Measurements from ENCODE around the gene EIF5A. TPM values are rescaled to one million over a fixed set of nuclear protein-coding genes. Genes with fewer than 3 reads are reported as not detected.

Gene EIF5A
- total RNA-seq, 1 experiment from 2014 or later = 1,140 TPM

DNA sequence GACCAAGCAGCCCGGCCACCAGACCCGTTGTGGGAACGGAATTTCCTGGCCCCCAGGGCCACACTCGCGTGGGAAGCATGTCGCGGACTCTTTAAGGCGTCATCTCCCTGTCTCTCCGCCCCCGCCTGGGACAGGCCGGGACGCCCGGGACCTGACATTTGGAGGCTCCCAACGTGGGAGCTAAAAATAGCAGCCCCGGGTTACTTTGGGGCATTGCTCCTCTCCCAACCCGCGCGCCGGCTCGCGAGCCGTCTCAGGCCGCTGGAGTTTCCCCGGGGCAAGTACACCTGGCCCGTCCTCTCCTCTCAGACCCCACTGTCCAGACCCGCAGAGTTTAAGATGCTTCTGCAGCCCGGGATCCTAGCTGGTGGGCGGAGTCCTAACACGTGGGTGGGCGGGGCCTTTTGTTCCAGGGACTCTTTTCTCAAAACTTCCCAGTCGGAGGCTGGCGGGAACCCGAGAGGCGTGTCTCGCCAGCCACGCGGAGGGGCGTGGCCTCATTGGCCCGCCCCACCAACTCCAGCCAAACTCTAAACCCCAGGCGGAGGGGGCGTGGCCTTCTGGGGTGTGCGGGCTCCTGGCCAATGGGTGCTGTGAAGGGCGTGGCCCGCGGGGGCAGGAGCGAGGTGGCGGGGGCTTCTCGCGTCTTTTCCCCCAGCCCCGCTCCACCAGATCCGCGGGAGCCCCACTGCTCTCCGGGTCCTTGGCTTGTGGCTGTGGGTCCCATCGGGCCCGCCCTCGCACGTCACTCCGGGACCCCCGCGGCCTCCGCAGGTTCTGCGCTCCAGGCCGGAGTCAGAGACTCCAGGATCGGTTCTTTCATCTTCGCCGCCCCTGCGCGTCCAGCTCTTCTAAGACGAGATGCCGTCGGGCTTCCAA is 26.1 kb upstream of the EIF5A start, which contains the start of gene SLC2A4:
TSS of gene SLC2A4 (plus strand) at position 645 of the 879 bp plus-strand sequence. CDS start at position 862, 217 bp downstream.
- BruUV-seq (replicated peaks) = no TSS peak
- CTCF ChIA-PET = interaction anchor here (0.6 to 1.8 kb wide), 5 partner anchors 15 to 48 kb away, joined by 3 to 14 read pairs (median 4); no protein-coding TSS in a partner anchor
- ATAC-seq (peak; percentile 70), DNase-seq (peak; percentile 95)
- Histone ChIP-seq H3K27me3 (ENCODE audit: low read length) (no peaks in the 10 kb centered on the region), H2AFZ (ENCODE audit: low read length) (peak within 1 kb of the TSS; percentile 89), H3K4me2 (ENCODE audit: low read length) (peak within 1 kb of the TSS; percentile 100), H3K9ac (ENCODE audit: low read length) (peak within 1 kb of the TSS; percentile 64), H3K9me3 (ENCODE audit: low read length) (no peaks in the 10 kb centered on the region), H3K9me2 (replicated peaks; ENCODE audit: low read length) (no peaks in the 10 kb centered on the region), H3F3A (ENCODE audit: low read length, unreplicated experiment) (no peaks in the 10 kb centered on the region), H3K4me3 (ENCODE audit: low read length) (peak within 1 kb of the TSS; percentile 71), H3K79me2 (ENCODE audit: low read length) (no peaks in the 10 kb centered on the region), H3K36me3 (ENCODE audit: low read depth, low read length) (no peaks in the 10 kb centered on the region), H3K4me1 (ENCODE audit: insufficient read depth, low read length) (peaks cover 10% of the 10 kb centered on the region), H3K27ac (ENCODE audit: low read length) (peak within 1 kb of the TSS; percentile 50), H4K20me1 (ENCODE audit: low read length) (no peaks in the 10 kb centered on the region)
- POLR2A ChIA-PET (ENCODE audit: unreplicated experiment) = interaction anchor here (0.5 kb wide), 1 partner anchor 17 kb away, joined by 5 read pairs; no protein-coding TSS in a partner anchor
- intact Hi-C loops (cut with micrococcal nuclease) = loop anchor here (1.0 to 2.0 kb wide), 3 partner anchors 15 to 29 kb away; partner anchors contain the start of gene ELP5
- TF ChIP-seq EZH2phosphoT487 (IDR thresholded peaks at IDR 0.05; ENCODE audit: borderline replicate concordance, low read length) (no peak), CTCF (conservative IDR thresholded peaks at IDR 0.05; ENCODE audit: low read depth, low read length) (no peak), EZH2 (IDR thresholded peaks at IDR 0.05; ENCODE audit: low read length, unreplicated experiment) (no peak)

DNA sequence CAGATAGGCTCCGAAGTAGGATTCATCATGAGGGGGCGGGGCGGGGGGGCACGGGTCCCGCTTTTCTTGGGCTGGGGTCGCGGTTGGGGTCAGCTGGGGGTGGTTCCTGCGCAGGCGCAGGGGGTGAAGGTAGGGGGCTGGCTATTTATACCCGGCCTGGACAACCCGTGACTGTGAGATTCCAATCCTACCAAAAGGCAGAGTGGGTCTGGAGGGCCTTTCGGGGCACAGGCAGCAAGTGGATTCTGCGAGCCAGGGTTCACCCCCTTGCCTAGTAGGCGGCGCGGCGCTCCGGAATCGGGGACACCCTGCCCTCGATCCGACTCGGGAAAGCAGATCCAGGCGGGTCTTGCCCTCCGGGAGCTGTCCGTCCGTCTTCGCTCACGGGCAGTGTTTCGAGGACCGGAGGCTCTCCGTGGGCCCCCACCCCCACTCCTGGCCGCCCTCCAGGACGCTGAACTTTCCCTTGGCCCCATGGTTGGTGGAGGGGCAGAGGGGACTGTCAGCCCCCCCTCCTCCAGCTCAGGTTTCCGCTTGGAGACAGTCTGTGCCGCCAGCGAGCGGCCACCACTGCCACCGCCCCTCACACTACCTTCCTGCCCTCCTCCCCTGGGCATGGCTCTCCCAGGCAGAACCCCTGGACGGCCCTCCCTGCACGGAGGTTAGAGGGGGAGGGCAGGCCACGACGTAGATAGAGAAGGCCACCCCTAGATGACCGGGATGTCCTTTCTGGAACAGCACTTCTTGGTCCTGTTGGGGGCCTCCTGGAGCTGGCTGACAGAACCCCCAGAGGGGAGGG is 25.3 kb upstream of the EIF5A start:
- Histone ChIP-seq H3K9ac (ENCODE audit: low read length) (no peak overlapping the region), H3K4me3 (ENCODE audit: low read length) (peak overlapping the region; percentile 71), H3F3A (ENCODE audit: low read length, unreplicated experiment) (no peaks in the 10 kb centered on the region), H3K4me1 (ENCODE audit: insufficient read depth, low read length) (peaks cover 10% of the 10 kb centered on the region), H3K79me2 (ENCODE audit: low read length) (no peaks in the 10 kb centered on the region), H4K20me1 (ENCODE audit: low read length) (no peaks in the 10 kb centered on the region), H3K27me3 (ENCODE audit: low read length) (no peaks in the 10 kb centered on the region), H3K4me2 (ENCODE audit: low read length) (peak overlapping the region; percentile 100), H3K36me3 (ENCODE audit: low read depth, low read length) (no peaks in the 10 kb centered on the region), H3K9me3 (ENCODE audit: low read length) (no peaks in the 10 kb centered on the region), H3K27ac (ENCODE audit: low read length) (no peak overlapping the region), H2AFZ (ENCODE audit: low read length) (peak overlapping the region; percentile 72; the same call in 1 of the 2 replicates), H3K9me2 (replicated peaks; ENCODE audit: low read length) (no peaks in the 10 kb centered on the region)
- ChIA-PET CTCF (interaction anchor here (0.6 to 1.2 kb wide), 2 partner anchors 10 to 14 kb away, joined by 3 read pairs; no protein-coding TSS in a partner anchor), POLR2A (ENCODE audit: unreplicated experiment) (no interaction called here)
- DNase-seq = no peak
- TF ChIP-seq EZH2 (IDR thresholded peaks at IDR 0.05; ENCODE audit: low read length, unreplicated experiment) (no peak), CTCF (conservative IDR thresholded peaks at IDR 0.05; ENCODE audit: low read depth, low read length) (no peak), EZH2phosphoT487 (IDR thresholded peaks at IDR 0.05; ENCODE audit: borderline replicate concordance, low read length) (no peak)
- intact Hi-C loops (cut with micrococcal nuclease) = loop anchor here (1.0 to 2.0 kb wide), 3 partner anchors 14 to 29 kb away; partner anchors contain the start of gene ELP5
- no TSS peak for BruUV-seq (replicated peaks)
- ATAC-seq = no peak
